ENCODE measurements around the gene EPHA6.

GRCh38 chr3:97711654-97712053, 897.3 kb downstream of the EPHA6 start:
- no peak for TF ChIP-seq POLR2AphosphoS5 (IDR thresholded peaks at IDR 0.05; ENCODE audit: borderline replicate concordance, low read depth, low read length)
- no peak for TF ChIP-seq EZH2 (IDR thresholded peaks at IDR 0.05)
- no peak for TF ChIP-seq FOXP2 (optimal IDR thresholded peaks at IDR 0.05; ENCODE audit: control extremely low read depth, extremely low read length, insufficient read depth)

Measured in SK-N-MC (cell line).